HG03025 (cell line): ENCODE results near the gene CAPN10.

Source experiments
- ATAC-seq: cut with Tn5 transposase; IDR thresholded peaks from one replicate; pipeline ENCODE4 v1.9.1; 2021; ENCODE audit warnings: mild to moderate bottlenecking, moderate library complexity; ENCODE audit not compliant: unreplicated experiment, low FRiP score

CAPN10 gene

GRCh38 chr2:240563951-240564560, 22.5 kb upstream of the CAPN10 start:
- no peak for ATAC-seq

DNA sequence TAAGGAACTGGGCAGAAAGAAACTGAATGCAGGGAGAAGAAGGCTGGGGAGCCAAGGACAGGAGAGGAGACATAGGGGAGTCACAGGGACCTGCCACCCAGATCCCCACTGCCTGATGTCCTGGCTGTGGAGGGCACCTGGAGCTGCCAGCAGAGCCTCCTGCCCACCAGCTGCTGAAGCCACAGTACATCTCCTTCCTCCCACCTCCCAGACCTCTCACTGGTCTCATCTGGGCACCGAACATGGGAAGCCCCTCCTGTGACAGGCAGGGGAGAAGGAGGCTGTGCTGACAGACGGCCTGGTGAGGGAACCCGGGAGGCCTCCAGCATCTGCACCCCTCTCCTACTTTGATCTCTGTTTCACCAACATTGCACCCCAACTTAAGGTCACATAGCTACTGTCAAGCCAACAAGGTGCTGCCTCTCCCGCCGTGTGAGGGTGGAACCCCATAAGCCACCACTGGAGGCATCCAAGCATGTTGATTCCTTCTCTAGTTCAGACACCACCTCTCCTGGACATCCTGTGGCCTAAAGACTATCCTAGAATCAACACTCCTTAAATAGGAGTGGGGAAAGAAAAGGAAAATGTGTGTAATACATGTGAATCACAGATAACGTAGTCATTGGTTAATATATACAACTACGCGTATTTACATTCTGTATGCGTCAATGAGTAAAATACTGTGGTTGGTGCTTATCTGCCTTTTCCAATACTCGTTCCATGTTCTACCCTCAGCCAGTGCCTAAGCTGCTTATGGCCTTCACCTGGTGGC, 21.8 kb upstream of the CAPN10 start:
- no peak for ATAC-seq

DNA sequence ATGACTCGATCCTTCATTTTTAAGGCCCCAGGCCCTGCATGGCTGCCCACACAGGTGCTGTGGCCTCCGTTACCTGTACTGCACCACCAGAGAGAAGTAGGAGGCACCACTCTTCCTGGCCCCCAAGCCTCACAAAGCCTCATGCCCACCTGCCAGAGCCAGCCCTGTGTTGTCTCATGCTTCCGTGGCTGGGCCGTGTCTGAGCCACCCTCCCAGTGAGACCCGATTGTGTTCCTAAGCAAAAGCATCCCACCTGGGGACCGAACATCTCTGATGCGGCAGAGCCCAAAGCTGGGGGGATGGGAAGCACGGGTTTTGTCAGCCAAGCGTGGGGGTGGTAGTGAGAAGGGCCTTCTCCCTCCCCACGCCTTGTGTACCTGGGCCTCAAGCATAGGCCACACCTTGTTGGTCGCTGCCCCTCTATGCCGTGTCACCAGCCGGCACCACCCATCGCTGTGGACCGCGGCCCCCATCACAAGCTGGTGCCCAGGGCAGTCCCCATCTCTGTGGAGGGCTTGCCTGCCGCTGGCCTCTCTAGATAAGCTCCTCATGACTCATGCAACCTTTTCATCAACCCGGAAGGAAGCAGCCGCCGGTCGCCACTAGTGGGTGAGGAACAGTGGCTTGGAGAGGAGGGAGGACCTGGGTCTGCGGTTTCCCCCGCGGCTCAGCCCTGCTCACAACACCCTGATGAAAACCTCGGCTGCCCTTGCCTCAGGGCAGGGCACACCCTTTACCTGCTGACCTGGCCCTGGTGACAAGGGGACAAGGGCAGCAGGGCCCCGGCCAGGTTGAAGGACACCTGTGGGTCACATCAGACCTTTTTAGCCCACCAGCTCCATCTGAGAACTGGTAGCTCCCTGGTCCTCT, 21.0 kb upstream of the CAPN10 start:
- ATAC-seq = peak; percentile 32

GRCh38 chr2:240566203-240567136, 20.1 kb upstream of the CAPN10 start:
- ATAC-seq = peak; percentile 35

GRCh38 chr2:240567137-240567871, 19.2 kb upstream of the CAPN10 start:
- ATAC-seq = no peak

DNA sequence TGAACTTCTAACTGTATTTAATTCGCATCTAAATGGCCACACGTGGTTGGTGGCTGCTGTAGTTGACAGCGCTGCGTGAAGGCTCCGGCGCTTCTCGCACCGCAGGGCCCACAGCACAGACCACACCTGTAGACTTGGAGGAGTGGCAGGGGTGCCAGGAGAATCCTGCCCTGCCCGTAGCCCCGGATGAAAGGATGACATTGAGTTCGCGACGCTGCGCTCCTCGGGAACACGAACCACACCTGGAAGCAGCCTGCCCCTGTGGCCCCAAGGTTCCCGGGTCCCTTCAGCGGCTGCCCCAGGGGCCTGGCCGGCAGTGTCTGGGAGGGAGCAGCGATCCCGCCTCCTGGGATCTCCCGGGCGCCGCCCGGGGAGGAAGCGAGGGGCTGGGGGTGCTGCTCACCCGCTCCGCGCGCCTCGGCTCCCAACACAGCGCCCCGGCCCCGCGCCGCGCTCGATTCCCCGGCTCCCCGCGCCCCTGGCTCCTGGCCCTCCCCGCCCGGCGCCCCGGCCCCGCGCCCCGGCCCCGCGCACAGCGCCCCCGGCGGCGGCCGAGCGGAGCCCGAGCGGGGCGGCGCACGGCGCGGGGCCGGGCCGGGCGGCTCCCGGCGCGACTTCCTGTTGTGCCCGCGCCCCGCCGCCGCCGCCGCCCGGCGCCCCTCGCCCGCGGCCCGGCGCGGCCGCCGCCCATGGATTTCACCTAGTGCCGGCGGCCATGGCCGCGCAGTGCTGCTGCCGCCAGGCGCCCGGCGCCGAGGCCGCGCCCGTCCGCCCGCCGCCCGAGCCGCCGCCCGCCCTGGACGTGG, 18.5 kb upstream of the CAPN10 start, which contains the start of gene RNPEPL1:
RNPEPL1 (plus strand) TSS at position 613 of the 806 bp plus-strand sequence; CDS start at position 716, 103 bp downstream.
- no peak for ATAC-seq

DNA sequence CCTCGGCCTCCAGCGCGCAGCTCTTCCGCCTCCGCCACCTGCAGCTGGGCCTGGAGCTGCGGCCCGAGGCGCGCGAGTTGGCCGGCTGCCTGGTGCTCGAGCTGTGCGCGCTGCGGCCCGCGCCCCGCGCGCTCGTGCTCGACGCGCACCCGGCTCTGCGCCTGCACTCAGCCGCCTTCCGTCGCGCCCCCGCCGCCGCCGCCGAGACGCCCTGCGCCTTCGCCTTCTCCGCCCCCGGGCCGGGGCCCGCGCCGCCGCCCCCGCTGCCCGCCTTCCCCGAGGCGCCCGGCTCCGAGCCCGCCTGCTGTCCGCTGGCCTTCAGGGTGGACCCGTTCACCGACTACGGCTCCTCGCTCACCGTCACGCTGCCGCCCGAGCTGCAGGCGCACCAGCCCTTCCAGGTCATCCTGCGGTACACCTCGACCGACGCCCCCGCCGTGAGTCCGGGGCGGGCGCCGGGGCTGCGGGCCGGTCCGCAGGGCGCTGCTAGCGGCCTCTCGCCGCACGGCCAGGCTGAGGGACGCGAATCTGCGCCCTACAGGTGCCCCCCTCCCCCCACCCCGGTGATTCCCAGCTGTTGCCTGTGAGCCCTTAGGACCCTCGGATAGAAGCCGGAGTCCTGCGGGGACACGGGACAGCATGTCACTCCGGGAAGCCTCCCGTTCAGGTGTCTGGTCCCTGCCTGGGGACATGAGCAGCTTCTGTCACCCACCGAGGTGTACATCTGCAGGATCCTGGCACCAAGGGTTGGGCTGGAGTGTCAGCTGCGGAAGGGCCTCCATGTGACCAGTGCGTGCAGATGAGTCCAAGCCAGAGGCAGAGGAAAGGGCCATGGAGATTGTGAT, 17.6 kb upstream of the CAPN10 start:
- ATAC-seq = no peak

DNA sequence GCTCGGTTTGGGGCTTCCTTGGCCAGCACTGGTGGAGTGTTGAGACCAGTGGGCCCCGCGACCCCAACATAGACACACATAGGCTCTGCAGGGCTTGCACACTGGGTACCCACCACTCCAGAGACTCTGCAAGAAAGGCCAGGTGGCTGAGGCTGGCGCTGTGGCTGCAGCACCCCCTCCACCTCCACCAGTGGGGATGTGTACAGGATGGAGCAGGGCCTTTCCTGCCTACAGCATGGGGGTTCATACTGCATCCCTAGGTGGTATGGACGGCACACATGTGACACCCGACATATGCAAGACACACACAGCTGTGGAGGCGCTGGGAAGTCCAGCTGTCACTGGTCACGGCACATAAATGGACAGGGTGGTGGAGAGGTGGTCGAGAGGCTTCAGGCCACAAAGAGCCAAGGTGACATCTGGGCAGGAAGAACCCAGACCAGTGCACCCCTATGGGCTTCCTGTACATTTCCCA, 17.0 kb upstream of the CAPN10 start:
- ATAC-seq = no peak

DNA sequence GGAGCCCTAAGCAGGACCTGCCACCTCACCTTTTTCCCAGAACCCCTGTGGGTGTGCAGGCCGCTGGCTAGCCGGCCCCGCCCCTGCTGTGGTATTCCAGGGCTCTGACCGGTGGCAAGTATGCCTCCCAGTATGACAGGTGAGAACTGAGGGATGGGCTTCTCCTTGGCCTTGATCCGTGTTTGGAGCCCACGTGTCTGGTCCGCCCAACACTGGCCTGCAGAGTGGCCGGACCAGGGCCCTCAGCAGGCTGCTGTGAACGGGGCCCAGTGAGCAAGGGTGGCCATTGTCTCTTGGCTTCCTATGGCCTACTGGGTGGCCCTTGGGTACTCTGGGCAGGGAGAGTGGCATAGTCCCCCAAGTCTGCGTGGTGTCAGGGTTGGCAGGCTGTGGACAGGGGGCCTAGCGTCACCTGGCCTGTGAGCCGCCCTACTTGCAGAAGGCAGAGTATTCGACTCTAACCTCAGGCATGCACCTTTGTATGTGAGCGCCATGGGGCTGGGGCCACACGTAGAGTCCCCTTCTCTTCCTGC, 16.5 kb upstream of the CAPN10 start:
- no peak for ATAC-seq

GRCh38 chr2:240570531-240571313, 15.8 kb upstream of the CAPN10 start:
- no peak for ATAC-seq

DNA sequence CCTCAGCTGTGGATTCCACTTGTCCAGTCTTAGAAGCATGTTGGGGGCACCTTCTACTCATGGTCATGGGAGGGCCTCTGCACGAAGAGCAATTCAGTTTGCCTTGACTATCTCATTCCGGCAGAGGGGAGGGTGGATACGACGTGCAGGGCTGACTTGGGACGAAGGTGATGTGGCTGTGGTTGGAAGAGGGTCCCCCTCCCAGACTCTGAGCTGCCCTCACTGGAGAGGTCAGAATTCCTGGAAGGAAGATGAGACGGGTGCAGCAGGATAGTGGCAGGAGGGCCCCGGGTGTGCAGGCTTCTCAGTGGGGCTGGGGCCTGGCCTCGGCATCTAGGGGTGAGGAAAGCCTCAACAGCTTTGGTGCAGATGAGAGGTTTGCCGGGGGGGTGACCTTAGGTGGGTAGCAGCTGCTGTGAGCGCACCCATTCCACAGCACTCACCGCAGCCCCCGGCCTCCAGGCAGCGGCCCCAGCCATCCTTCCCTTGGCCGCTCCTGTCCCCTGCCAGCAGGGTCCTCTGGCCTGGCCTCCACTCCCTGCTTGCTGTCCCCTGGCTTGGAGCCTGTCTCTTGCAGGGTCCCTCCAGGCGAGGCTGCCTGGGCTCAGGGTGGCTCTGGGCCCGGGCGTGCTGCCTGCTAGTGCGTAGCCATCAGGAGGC, 15.1 kb upstream of the CAPN10 start:
- no peak for ATAC-seq

GRCh38 chr2:240572141-240573031, 14.1 kb upstream of the CAPN10 start:
- no peak for ATAC-seq

GRCh38 chr2:240573071-240573515, 13.4 kb upstream of the CAPN10 start:
- no peak for ATAC-seq

DNA sequence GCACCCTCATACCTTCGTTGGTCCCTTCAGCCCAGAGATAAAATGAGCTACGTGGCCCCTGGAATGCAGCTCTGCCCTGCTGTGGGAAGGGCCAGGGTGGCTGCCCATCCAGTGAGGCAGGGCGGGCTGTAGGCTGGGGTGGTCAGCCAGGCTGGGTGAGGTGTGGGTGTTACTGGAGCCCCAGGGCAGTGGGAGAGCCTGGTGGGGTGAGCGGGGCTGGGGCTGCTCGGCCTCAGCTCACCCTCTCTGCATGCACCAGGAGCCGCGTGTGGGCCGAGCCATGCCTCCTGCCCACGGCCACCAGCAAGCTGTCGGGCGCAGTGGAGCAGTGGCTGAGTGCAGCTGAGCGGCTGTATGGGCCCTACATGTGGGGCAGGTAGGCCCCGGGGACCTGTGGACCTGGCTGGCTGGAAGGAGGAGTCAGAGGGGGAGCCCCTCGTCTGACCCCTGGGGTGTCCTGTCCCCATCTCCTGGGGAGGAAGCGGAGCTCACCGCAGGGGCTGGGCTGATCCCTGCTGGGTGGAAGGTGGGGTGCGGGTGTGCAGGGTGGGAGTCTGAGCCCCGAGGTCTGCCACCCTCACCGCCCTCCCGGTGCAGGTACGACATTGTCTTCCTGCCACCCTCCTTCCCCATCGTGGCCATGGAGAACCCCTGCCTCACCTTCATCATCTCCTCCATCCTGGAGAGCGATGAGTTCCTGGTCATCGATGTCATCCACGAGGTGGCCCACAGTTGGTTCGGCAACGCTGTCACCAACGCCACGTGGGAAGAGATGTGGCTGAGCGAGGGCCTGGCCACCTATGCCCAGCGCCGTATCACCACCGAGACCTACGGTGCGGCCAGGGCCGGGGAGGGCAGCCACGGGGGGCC, 12.8 kb upstream of the CAPN10 start:
- no peak for ATAC-seq
